HG02798 (cell line): ENCODE results near the gene SH3RF2.
A peak's percentile ranks its signal among the peaks of the same experiment; 100 is the strongest.

Experiments used
- ATAC-seq: cut with Tn5 transposase; IDR thresholded peaks from one replicate; pipeline ENCODE4 v1.9.1; 2021; ENCODE audit warnings: mild to moderate bottlenecking; ENCODE audit not compliant: unreplicated experiment, poor library complexity

Gene SH3RF2

GRCh38 chr5:145920542-145921210 is 15.7 kb upstream of the SH3RF2 start:
- ATAC-seq: no peak

- no peak for ATAC-seq
Measured at GRCh38 chr5:145921211-145921610, 15.2 kb upstream of the SH3RF2 start.

GRCh38 chr5:145922059-145922458 is 14.3 kb upstream of the SH3RF2 start:
- ATAC-seq: no peak

GRCh38 chr5:145923405-145923804 is 13.0 kb upstream of the SH3RF2 start:
- ATAC-seq: no peak

GRCh38 chr5:145924849-145925248 is 11.5 kb upstream of the SH3RF2 start:
- ATAC-seq: no peak

GRCh38 chr5:145925353-145925752 is 11.0 kb upstream of the SH3RF2 start:
- no peak for ATAC-seq

GRCh38 chr5:145925803-145926202 is 10.6 kb upstream of the SH3RF2 start:
- ATAC-seq: no peak

- no peak for ATAC-seq
Measured at GRCh38 chr5:145931718-145932117, 4.7 kb upstream of the SH3RF2 start.

GRCh38 chr5:145934276-145934675 is 2.1 kb upstream of the SH3RF2 start:
- no peak for ATAC-seq

GRCh38 chr5:145937432-145938250 is 1.3 kb downstream of the SH3RF2 start:
- ATAC-seq: peak; percentile 64

GRCh38 chr5:145938776-145939539 is 2.6 kb downstream of the SH3RF2 start:
- ATAC-seq: no peak

GRCh38 chr5:145939540-145940065 is 3.2 kb downstream of the SH3RF2 start:
- ATAC-seq: no peak

- ATAC-seq: no peak
Measured at GRCh38 chr5:145941096-145941447, 4.7 kb downstream of the SH3RF2 start.

GRCh38 chr5:145941448-145942130 is 5.2 kb downstream of the SH3RF2 start:
- ATAC-seq: no peak

- no peak for ATAC-seq
Measured at GRCh38 chr5:145942201-145942600, 5.8 kb downstream of the SH3RF2 start.

GRCh38 chr5:145942749-145943148 is 6.4 kb downstream of the SH3RF2 start:
- ATAC-seq: no peak

GRCh38 chr5:145943674-145944121 is 7.3 kb downstream of the SH3RF2 start:
- no peak for ATAC-seq

- ATAC-seq: no peak
Measured at GRCh38 chr5:145944328-145944727, 8.0 kb downstream of the SH3RF2 start.

GRCh38 chr5:145945620-145946111 is 9.3 kb downstream of the SH3RF2 start:
- ATAC-seq: no peak
